Body of pancreas (tissue), 4 donors: ENCODE measurements around the gene LEUTX. TPM values are rescaled to one million over a fixed set of nuclear protein-coding genes. Genes with fewer than 3 reads are reported as not detected.
"Not testable (repeated sequence)": the region's sequence is repeated elsewhere in the genome, so short reads cannot be mapped to it uniquely, and the experiment has no call there.

Source experiments
- ATAC-seq: fragments of 150-250 bp; one replicate; pipeline ENCODE4 v1.9.1; 2016
- DNase-seq, 4 donors: peaks; one replicate each; pipeline ENCODE4 v3.0.0-alpha.2; 2019
- H3K27ac ChIP-seq, 4 donors: fragments of 200-600 bp; sonication (generic); 1 replicate in 3 of 4; 2 replicates in 1 of 4; pipeline versions ENCODE4 v1.5.1 to v1.6.1; 2016 to 2019; ENCODE audit warnings: mild to moderate bottlenecking in 1 of 4, mixed read lengths in 1 of 4, moderate library complexity in 1 of 4
- H3K27me3 ChIP-seq, 2 donors: fragments of 200-600 bp; sonication (generic); one replicate each; pipeline ENCODE4 v1.6.0; 2016; ENCODE audit warnings: mild to moderate bottlenecking in 1 of 2
- H3K36me3 ChIP-seq, 2 donors: fragments of 200-600 bp; sonication (generic); replicated peaks in 1 of 2; 2 replicates each; pipeline ENCODE4 v1.5.1; 2016; ENCODE audit warnings: low read depth in 2 of 2; ENCODE audit not compliant: insufficient read depth in 1 of 2
- H3K4me1 ChIP-seq: fragments of 200-600 bp; sonication (generic); one replicate; pipeline ENCODE4 v1.6.0; 2016
- H3K4me3 ChIP-seq, 2 donors: fragments of 200-600 bp; sonication (generic); 1 replicate in 1 of 2; 2 replicates in 1 of 2; pipeline ENCODE4 v1.5.1; 2016 to 2019
- H3K9me3 ChIP-seq, 3 donors: fragments of 200-600 bp; sonication (generic); 1 replicate in 2 of 3; 2 replicates in 1 of 3; pipeline ENCODE4 v1.5.1; 2016
- CTCF ChIP-seq, 7 experiments: fragments of 450-650 bp in 4 of 7; fragments of 200-600 bp in 3 of 7; sonication (generic) in 3 of 7; IDR thresholded peaks; one replicate each; pipeline ENCODE4 v1.5.1; 2016 to 2019; ENCODE audit warnings: antibody characterized with exemption in 7 of 7
- POLR2A ChIP-seq, 3 donors: fragments of 450-650 bp; IDR thresholded peaks; one replicate each; pipeline ENCODE4 v1.6.1; 2016; ENCODE audit warnings: antibody characterized with exemption in 3 of 3, mild to moderate bottlenecking in 2 of 3
- WGBS, 2 donors: methylation state at CpG; one replicate each; pipeline ENCODE4 v1.1.5; 2017; 5-methylcytosine and 5-hydroxymethylcytosine counted together
- intact Hi-C: fragments of 100-400 bp; cut with DNase I; formaldehyde crosslinking; loops from one replicate; pipeline ENCODE4 v1.15.1; 2023
- total RNA-seq, 2 donors: library from RNA; depleted of rRNA; stranded (reverse); fragments of >200 nt; gene quantifications; one replicate each; pipeline ENCODE4 v1.1.0, GENCODE V29; 2016

Gene LEUTX
- total RNA-seq, 2 donors from 2014 or later, result not detected

GRCh38 chr19:39805104-39805503 lies 26.4 kb downstream of the LEUTX start:
- TF ChIP-seq CTCF (IDR thresholded peaks at IDR 0.05) (no peak), POLR2A (IDR thresholded peaks at IDR 0.05) (no peak)
- no peaks in the 10 kb centered on the region for H3K27me3 ChIP-seq
- no peak for DNase-seq

GRCh38 chr19:39807846-39808364 lies 29.3 kb downstream of the LEUTX start:
- no peak overlapping the region for H3K4me3 ChIP-seq
- no peaks in the 10 kb centered on the region for H3K27me3 ChIP-seq
- TF ChIP-seq POLR2A (IDR thresholded peaks at IDR 0.05), result no peak
- no peak for TF ChIP-seq CTCF (IDR thresholded peaks at IDR 0.05)
- intact Hi-C loops, result no loop called here
- ATAC-seq, result no peak
- no peak for DNase-seq
- no peaks in the 10 kb centered on the region for H3K4me1 ChIP-seq
- H3K36me3 ChIP-seq, result no peaks in the 10 kb centered on the region
- H3K9me3 ChIP-seq, result peaks cover 0 to 8% (median 0%) of the 10 kb centered on the region in 3 donors
- no peak overlapping the region for H3K27ac ChIP-seq
- WGBS, 2 donors, result 56 to 75% methylated on average over 5 of the region's 5 CpGs

More at GRCh38 chr19:39805104-39805503, 26.4 kb downstream of the LEUTX start:
- intact Hi-C loops, result no loop called here
- H3K9me3 ChIP-seq, result peaks cover 0 to 8% (median 0%) of the 10 kb centered on the region in 3 donors
- no peak overlapping the region for H3K4me3 ChIP-seq
- H3K36me3 ChIP-seq, result no peaks in the 10 kb centered on the region
- ATAC-seq, result no peak
- no peak overlapping the region for H3K27ac ChIP-seq
- no peaks in the 10 kb centered on the region for H3K4me1 ChIP-seq
- WGBS, 2 donors, result 47 to 56% methylated on average over 5 of the region's 5 CpGs

GRCh38 chr19:39808688-39809087 lies 30.0 kb downstream of the LEUTX start:
- H3K4me1 ChIP-seq, H3K27ac ChIP-seq, DNase-seq, H3K27me3 ChIP-seq, H3K4me3 ChIP-seq, H3K36me3 ChIP-seq, intact Hi-C loops, H3K9me3 ChIP-seq, ATAC-seq: not testable (repeated sequence)
- WGBS, 2 donors, result 84 to 93% methylated on average over 7 of the region's 7 CpGs

GRCh38 chr19:39809368-39809767 lies 30.7 kb downstream of the LEUTX start:
- DNase-seq (no peak), ATAC-seq (no peak)
- Histone ChIP-seq H3K36me3 (no peaks in the 10 kb centered on the region), H3K27ac (no peak overlapping the region), H3K4me1 (no peaks in the 10 kb centered on the region), H3K9me3 (peaks cover 0 to 8% (median 0%) of the 10 kb centered on the region in 3 donors), H3K27me3 (no peaks in the 10 kb centered on the region), H3K4me3 (no peak overlapping the region)
- TF ChIP-seq CTCF (IDR thresholded peaks at IDR 0.05) (no peak), POLR2A (IDR thresholded peaks at IDR 0.05) (no peak)
- whole genome bisulfite sequencing, 2 donors, result 87 to 88% methylated on average over 3 to 4 of the region's 4 CpGs
- intact Hi-C loops, result no loop called here

- no peak for DNase-seq
- Histone ChIP-seq H3K9me3 (peaks cover 0 to 8% (median 0%) of the 10 kb centered on the region in 3 donors), H3K4me1 (no peaks in the 10 kb centered on the region), H3K27me3 (no peaks in the 10 kb centered on the region), H3K36me3 (no peaks in the 10 kb centered on the region), H3K27ac (no peak overlapping the region), H3K4me3 (no peak overlapping the region)
- WGBS, 2 donors, result 81 to 85% methylated on average over 4 of the region's 4 CpGs
- ATAC-seq, result no peak
- TF ChIP-seq CTCF (IDR thresholded peaks at IDR 0.05) (no peak), POLR2A (IDR thresholded peaks at IDR 0.05) (no peak)
- intact Hi-C loops, result no loop called here
These were observed 31.8 kb downstream of the LEUTX start for GRCh38 chr19:39810424-39810823.
